NT2/D1 (cell line): ENCODE data around the gene RPL18.

ENCODE experiments used
- DNase-seq: peaks from one replicate; pipeline ENCODE4 v3.0.0-alpha.2; 2011; ENCODE audit warnings: low read depth, low spot score
- H3K27me3 ChIP-seq: 2 replicates; pipeline ENCODE4 v1.6.0; 2011; ENCODE audit warnings: mild to moderate bottlenecking; ENCODE audit not compliant: insufficient read length, insufficient read depth
- H3K36me3 ChIP-seq: 2 replicates; pipeline ENCODE4 v1.6.1; 2011; ENCODE audit warnings: mild to moderate bottlenecking, low read length, mixed read lengths; ENCODE audit not compliant: insufficient read depth, insufficient read length
- H3K4me1 ChIP-seq: 2 replicates; pipeline ENCODE4 v1.5.1; 2011; ENCODE audit not compliant: insufficient read depth, insufficient read length
- H3K4me3 ChIP-seq: 2 replicates; pipeline ENCODE4 v1.5.1; 2011; ENCODE audit warnings: low read depth; ENCODE audit not compliant: insufficient read length
- H3K9ac ChIP-seq: 2 replicates; pipeline ENCODE4 v1.6.0; 2011; ENCODE audit warnings: low read depth; ENCODE audit not compliant: insufficient read length
- H3K9me3 ChIP-seq: 2 replicates; pipeline ENCODE4 v1.5.1; 2011; ENCODE audit warnings: mild to moderate bottlenecking, low read length; ENCODE audit not compliant: insufficient read depth
- SUZ12 ChIP-seq: IDR thresholded peaks from 2 replicates; pipeline ENCODE4 v1.6.1; 2011; ENCODE audit not compliant: insufficient read length, insufficient read depth; ENCODE audit errors: extremely low read depth
- YY1 ChIP-seq: IDR thresholded peaks from 2 replicates; pipeline ENCODE4 v1.6.1; 2011; ENCODE audit not compliant: insufficient read length, insufficient read depth
- ZNF274 ChIP-seq: IDR thresholded peaks from 2 replicates; pipeline ENCODE4 v1.6.1; 2011; ENCODE audit warnings: mild to moderate bottlenecking, low read depth, low read length

Gene RPL18

DNA sequence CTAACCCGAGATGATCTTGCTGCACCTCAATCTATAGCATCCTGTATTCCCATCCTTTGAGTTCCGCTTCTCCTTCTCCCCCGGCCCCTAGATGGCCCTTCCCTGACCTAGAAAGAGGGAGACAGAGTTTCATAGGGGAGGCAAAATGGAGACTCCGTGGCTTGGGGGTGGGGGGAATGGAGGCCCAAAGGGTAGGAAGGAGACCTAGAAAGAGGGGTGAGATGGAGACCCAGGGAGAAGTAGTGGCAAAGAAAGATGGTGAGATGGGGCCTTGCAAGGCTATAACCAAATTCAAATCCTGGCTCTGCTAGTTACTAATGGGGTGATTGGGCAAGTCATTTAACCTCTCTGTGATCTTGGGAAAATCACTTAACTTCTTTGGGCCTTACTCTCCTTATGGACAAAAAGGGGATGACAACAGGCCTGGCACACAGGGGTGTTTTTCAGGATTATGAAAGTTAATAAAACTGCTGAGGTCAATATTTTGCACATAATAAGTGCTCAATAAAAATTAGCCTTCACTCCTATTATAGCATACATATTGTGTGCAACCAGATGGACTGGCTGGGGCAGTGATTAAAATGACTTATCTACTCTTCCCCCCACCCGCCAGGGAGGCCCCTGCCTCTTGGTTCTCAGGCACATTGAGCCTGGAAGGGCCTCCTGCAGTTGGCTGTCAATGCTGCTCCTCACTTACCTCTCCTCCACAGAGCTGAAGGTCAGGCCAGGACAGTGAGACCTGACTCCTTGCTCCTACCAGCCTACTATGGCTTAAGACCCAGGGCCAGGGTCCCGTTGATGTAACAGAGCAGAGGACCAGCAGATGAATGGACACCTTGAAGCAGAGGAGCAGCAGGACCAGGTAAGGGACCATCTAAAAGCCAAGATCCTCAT lies 961 bp upstream of the RPL18 start:
- TF ChIP-seq SUZ12 = no peak
- no peak for TF ChIP-seq YY1
- TF ChIP-seq ZNF274 = no peak

GRCh38 chr19:48618278-48618915 lies 581 bp downstream of the RPL18 start:
- Histone ChIP-seq H3K27me3 (no peaks in the 10 kb centered on the region), H3K4me3 (peak overlapping the region; percentile 96), H3K9me3 (no peaks in the 10 kb centered on the region), H3K9ac (peak overlapping the region; percentile 96), H3K4me1 (peaks cover 23% of the 10 kb centered on the region), H3K36me3 (peaks cover 54% of the 10 kb centered on the region)
- TF ChIP-seq ZNF274 = no peak
- no peak for TF ChIP-seq YY1
- TF ChIP-seq SUZ12 = no peak
- no peak for DNase-seq

More for the DNA sequence above, 961 bp upstream of the RPL18 start:
- no peak for DNase-seq
- no peaks in the 10 kb centered on the region for H3K9me3 ChIP-seq
- H3K4me3 ChIP-seq = peak overlapping the region; percentile 96
- peaks cover 42% of the 10 kb centered on the region for H3K36me3 ChIP-seq
- H3K9ac ChIP-seq = peak overlapping the region; percentile 76
- H3K27me3 ChIP-seq = no peaks in the 10 kb centered on the region
- H3K4me1 ChIP-seq = peaks cover 23% of the 10 kb centered on the region

- Histone ChIP-seq H3K27me3 (no peaks in the 10 kb centered on the region), H3K4me1 (peaks cover 23% of the 10 kb centered on the region), H3K9me3 (no peaks in the 10 kb centered on the region), H3K36me3 (peaks cover 60% of the 10 kb centered on the region), H3K4me3 (peak overlapping the region; percentile 96), H3K9ac (peak overlapping the region; percentile 96)
- no peak for DNase-seq
- TF ChIP-seq SUZ12 (no peak), ZNF274 (no peak), YY1 (no peak)
Measured at GRCh38 chr19:48617146-48617937, 1.6 kb downstream of the RPL18 start.

GRCh38 chr19:48616491-48617056 lies 2.4 kb downstream of the RPL18 start:
- TF ChIP-seq ZNF274 (no peak), YY1 (no peak), SUZ12 (no peak)
- H3K9me3 ChIP-seq = no peaks in the 10 kb centered on the region
- H3K9ac ChIP-seq = peak overlapping the region; percentile 96
- no peaks in the 10 kb centered on the region for H3K27me3 ChIP-seq
- no peak for DNase-seq
- peaks cover 64% of the 10 kb centered on the region for H3K36me3 ChIP-seq
- H3K4me1 ChIP-seq = peaks cover 23% of the 10 kb centered on the region
- peak overlapping the region; percentile 96 for H3K4me3 ChIP-seq

DNA sequence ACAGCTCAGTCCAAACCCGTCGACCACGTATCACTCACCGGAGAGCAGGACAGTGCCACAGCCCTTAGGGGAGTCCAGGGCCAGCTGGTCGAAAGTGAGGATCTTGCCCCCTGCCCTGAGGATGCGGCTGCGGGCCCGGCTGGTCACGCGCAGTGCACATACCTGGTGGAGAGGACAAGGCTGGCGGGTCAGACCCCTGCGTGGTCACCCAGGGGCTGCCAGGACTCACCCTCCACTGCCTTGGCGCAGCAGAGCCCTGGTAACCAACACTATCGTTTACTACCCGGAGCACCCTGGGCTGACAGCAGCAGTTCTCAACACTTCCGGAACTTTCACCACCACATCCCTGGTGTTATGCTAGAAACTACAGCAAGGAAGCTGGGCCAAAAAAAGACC lies 2.9 kb downstream of the RPL18 start:
- TF ChIP-seq ZNF274 = no peak
- TF ChIP-seq SUZ12 = no peak
- no peak for TF ChIP-seq YY1
- no peak for DNase-seq
- Histone ChIP-seq H3K27me3 (no peaks in the 10 kb centered on the region), H3K4me3 (no peak overlapping the region), H3K9ac (peak overlapping the region; percentile 67), H3K36me3 (peaks cover 65% of the 10 kb centered on the region), H3K9me3 (no peaks in the 10 kb centered on the region), H3K4me1 (peaks cover 23% of the 10 kb centered on the region)

GRCh38 chr19:48615231-48616040 lies 3.5 kb downstream of the RPL18 start:
- peaks cover 23% of the 10 kb centered on the region for H3K4me1 ChIP-seq
- DNase-seq = no peak
- H3K9ac ChIP-seq = peak overlapping the region; percentile 67
- H3K36me3 ChIP-seq = peaks cover 65% of the 10 kb centered on the region
- H3K4me3 ChIP-seq = no peak overlapping the region
- no peaks in the 10 kb centered on the region for H3K9me3 ChIP-seq
- H3K27me3 ChIP-seq = no peaks in the 10 kb centered on the region
- TF ChIP-seq SUZ12 (no peak), ZNF274 (no peak), YY1 (no peak)
